ENCODE data around the gene C1QTNF1. TPM values are rescaled to one million over a fixed set of nuclear protein-coding genes. Genes with fewer than 3 reads are reported as not detected.

Gene C1QTNF1
- total RNA-seq, 1 experiment from 2014 or later, result 18.6 TPM

DNA sequence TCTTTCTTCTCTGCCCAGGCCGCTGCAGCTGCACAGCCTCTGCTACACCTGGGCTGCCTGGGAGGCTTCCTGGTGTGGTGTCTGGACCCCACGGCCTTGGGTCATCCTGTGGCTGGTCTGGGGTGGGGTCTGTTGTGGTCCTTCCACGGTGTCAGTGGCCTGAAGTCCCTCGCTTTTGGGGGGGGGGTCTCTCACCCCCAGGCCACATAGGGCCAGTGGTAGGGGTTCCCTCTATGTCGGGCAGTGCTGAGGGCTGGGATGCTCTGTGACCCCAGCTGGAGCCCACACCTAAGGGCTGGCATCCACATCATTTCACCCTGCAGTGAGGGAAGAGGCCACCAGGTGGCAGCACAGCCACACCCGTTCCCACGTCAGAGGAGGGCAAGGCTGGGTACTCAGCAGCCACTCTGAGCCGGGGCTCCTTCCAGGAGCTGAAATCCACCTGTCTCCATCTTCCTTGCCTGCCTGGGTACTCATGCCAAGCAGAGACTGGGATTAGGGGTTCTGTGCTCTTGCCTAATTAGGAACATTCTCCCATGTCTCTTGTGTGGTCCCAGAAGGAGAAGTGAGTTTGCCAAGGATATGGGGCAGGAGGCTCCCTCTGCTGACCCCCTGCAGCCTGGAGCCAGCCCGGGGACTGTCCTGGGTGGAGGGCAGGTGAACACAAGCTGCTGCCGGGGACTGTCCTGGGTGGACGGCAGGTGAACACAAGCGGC is 63.6 kb downstream of the C1QTNF1 start:
- Histone ChIP-seq H3K4me2 (ENCODE audit: low read length) (no peak overlapping the region), H3K9me2 (replicated peaks; ENCODE audit: low read length) (no peaks in the 10 kb centered on the region), H2AFZ (ENCODE audit: low read length) (no peak overlapping the region), H3K27ac (ENCODE audit: low read length) (no peak overlapping the region), H3K4me3 (ENCODE audit: low read length) (no peak overlapping the region), H3K9ac (ENCODE audit: low read length) (no peak overlapping the region), H3K79me2 (ENCODE audit: low read length) (no peaks in the 10 kb centered on the region), H3K27me3 (ENCODE audit: low read length) (no peaks in the 10 kb centered on the region), H3F3A (ENCODE audit: low read length, unreplicated experiment) (no peaks in the 10 kb centered on the region), H3K9me3 (ENCODE audit: low read length) (no peaks in the 10 kb centered on the region), H3K4me1 (ENCODE audit: insufficient read depth, low read length) (no peaks in the 10 kb centered on the region), H3K36me3 (ENCODE audit: low read depth, low read length) (peaks cover 16% of the 10 kb centered on the region; the same call in 1 of the 2 replicates), H4K20me1 (ENCODE audit: low read length) (0 out of 2 replicates have a peak, but pooled peaks cover 9% of the 10 kb centered on the region)
- DNase-seq, result peak; percentile 89
- CTCF ChIA-PET, result interaction anchor here (0.6 to 1.5 kb wide), 5 partner anchors 13 to 304 kb away, joined by 3 to 11 read pairs (median 7); partner anchors contain the start of gene ENGASE
- TF ChIP-seq, protein P1, sequence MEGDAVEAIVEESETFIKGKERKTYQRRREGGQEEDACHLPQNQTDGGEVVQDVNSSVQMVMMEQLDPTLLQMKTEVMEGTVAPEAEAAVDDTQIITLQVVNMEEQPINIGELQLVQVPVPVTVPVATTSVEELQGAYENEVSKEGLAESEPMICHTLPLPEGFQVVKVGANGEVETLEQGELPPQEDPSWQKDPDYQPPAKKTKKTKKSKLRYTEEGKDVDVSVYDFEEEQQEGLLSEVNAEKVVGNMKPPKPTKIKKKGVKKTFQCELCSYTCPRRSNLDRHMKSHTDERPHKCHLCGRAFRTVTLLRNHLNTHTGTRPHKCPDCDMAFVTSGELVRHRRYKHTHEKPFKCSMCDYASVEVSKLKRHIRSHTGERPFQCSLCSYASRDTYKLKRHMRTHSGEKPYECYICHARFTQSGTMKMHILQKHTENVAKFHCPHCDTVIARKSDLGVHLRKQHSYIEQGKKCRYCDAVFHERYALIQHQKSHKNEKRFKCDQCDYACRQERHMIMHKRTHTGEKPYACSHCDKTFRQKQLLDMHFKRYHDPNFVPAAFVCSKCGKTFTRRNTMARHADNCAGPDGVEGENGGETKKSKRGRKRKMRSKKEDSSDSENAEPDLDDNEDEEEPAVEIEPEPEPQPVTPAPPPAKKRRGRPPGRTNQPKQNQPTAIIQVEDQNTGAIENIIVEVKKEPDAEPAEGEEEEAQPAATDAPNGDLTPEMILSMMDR (conservative IDR thresholded peaks at IDR 0.05; ENCODE audit: low read depth, low read length), result peak; percentile 97
- TF ChIP-seq EZH2phosphoT487 (IDR thresholded peaks at IDR 0.05; ENCODE audit: borderline replicate concordance, low read length), result no peak
- TF ChIP-seq EZH2 (IDR thresholded peaks at IDR 0.05; ENCODE audit: low read length, unreplicated experiment), result no peak
- POLR2A ChIA-PET (ENCODE audit: unreplicated experiment), result no interaction called here
- intact Hi-C loops (cut with micrococcal nuclease), result loop anchor here (1.0 to 2.0 kb wide), 2 partner anchors 39 to 305 kb away; no protein-coding TSS in a partner anchor
- ATAC-seq, result peak; percentile 85
- no TSS peak for BruUV-seq (replicated peaks)

GRCh38 chr17:79088247-79088996 is 64.5 kb downstream of the C1QTNF1 start:
- H2AFZ ChIP-seq (ENCODE audit: low read length), result no peak overlapping the region
- no peaks in the 10 kb centered on the region for H3F3A ChIP-seq (ENCODE audit: low read length, unreplicated experiment)
- ATAC-seq (no peak), DNase-seq (no peak)
- no peak overlapping the region for H3K27ac ChIP-seq (ENCODE audit: low read length)
- H3K9me2 ChIP-seq (replicated peaks; ENCODE audit: low read length), result no peaks in the 10 kb centered on the region
- ChIA-PET CTCF (interaction anchor here (0.6 to 1.5 kb wide), 5 partner anchors 14 to 304 kb away, joined by 3 to 11 read pairs (median 7); partner anchors contain the start of gene ENGASE), POLR2A (ENCODE audit: unreplicated experiment) (no interaction called here)
- H3K36me3 ChIP-seq (ENCODE audit: low read depth, low read length), result peaks cover 10% of the 10 kb centered on the region; the same call in 1 of the 2 replicates
- no peak overlapping the region for H3K4me3 ChIP-seq (ENCODE audit: low read length)
- TSS peak; percentile 3 for BruUV-seq (replicated peaks)
- no peak overlapping the region for H3K9ac ChIP-seq (ENCODE audit: low read length)
- no peaks in the 10 kb centered on the region for H3K27me3 ChIP-seq (ENCODE audit: low read length)
- no peaks in the 10 kb centered on the region for H3K4me1 ChIP-seq (ENCODE audit: insufficient read depth, low read length)
- no peak overlapping the region for H3K4me2 ChIP-seq (ENCODE audit: low read length)
- H3K79me2 ChIP-seq (ENCODE audit: low read length), result no peaks in the 10 kb centered on the region
- H3K9me3 ChIP-seq (ENCODE audit: low read length), result no peaks in the 10 kb centered on the region
- TF ChIP-seq EZH2 (IDR thresholded peaks at IDR 0.05; ENCODE audit: low read length, unreplicated experiment) (no peak), EZH2phosphoT487 (IDR thresholded peaks at IDR 0.05; ENCODE audit: borderline replicate concordance, low read length) (no peak)
- TF ChIP-seq, protein P1 (conservative IDR thresholded peaks at IDR 0.05; ENCODE audit: low read depth, low read length), result no peak
- H4K20me1 ChIP-seq (ENCODE audit: low read length), result 0 out of 2 replicates have a peak, but pooled peaks cover 2% of the 10 kb centered on the region
- intact Hi-C loops (cut with micrococcal nuclease), result no loop called here

Measured in PC-3 (cell line).